Astrocyte (in vitro differentiated cells and primary cell): Measurements from ENCODE around the gene LIMK1. TPM values are rescaled to one million over a fixed set of nuclear protein-coding genes. Genes with fewer than 3 reads are reported as not detected.
A peak's percentile ranks its signal among the peaks of the same experiment; 100 is the strongest.

ENCODE experiments used
- DNase-seq: peaks from one replicate; pipeline ENCODE4 v3.0.0-alpha.2; 2010; ENCODE audit warnings: low read depth
- FAIRE-seq: peaks from 2 replicates; lab custom pipeline; 2011; peaks lifted over from hg19 to GRCh38; lab: Jason Lieb, UNC
- H2AFZ ChIP-seq: 2 replicates; pipeline ENCODE4 v1.6.0; 2012; ENCODE audit warnings: low read depth, low read length, inconsistent platforms
- H3K27ac ChIP-seq: 2 replicates; pipeline ENCODE4 v1.5.1; 2011; ENCODE audit warnings: low read depth, low read length, inconsistent platforms
- H3K27me3 ChIP-seq: 2 replicates; pipeline ENCODE4 v1.6.0; 2011; ENCODE audit warnings: low read length, inconsistent platforms; ENCODE audit not compliant: insufficient read depth
- H3K36me3 ChIP-seq: 2 replicates; pipeline ENCODE4 v1.5.1; 2011; ENCODE audit warnings: low read length, inconsistent platforms; ENCODE audit not compliant: insufficient read depth
- H3K4me1 ChIP-seq: 2 replicates; pipeline ENCODE4 v1.5.1; 2011; ENCODE audit warnings: low read length, inconsistent platforms; ENCODE audit not compliant: insufficient read depth
- H3K4me2 ChIP-seq: 2 replicates; pipeline ENCODE4 v1.6.0; 2012; ENCODE audit warnings: low read length, inconsistent platforms
- H3K4me3 ChIP-seq: 2 replicates; pipeline ENCODE4 v1.5.1; 2011; ENCODE audit warnings: low read depth, mild to moderate bottlenecking, low read length, inconsistent platforms; ENCODE audit not compliant: insufficient read depth
- H3K79me2 ChIP-seq: 2 replicates; pipeline ENCODE4 v1.6.0; 2012; ENCODE audit warnings: mild to moderate bottlenecking, low read length, inconsistent platforms; ENCODE audit not compliant: insufficient read depth
- H3K9ac ChIP-seq: 2 replicates; pipeline ENCODE4 v1.6.0; 2012; ENCODE audit warnings: mild to moderate bottlenecking, low read length, inconsistent platforms
- H3K9me3 ChIP-seq: 2 replicates; pipeline ENCODE4 v1.5.1; 2012; ENCODE audit warnings: low read depth, mild to moderate bottlenecking, low read length, inconsistent platforms; ENCODE audit not compliant: insufficient read depth
- H4K20me1 ChIP-seq: 2 replicates; pipeline ENCODE4 v1.6.0; 2012; ENCODE audit warnings: low read length, inconsistent platforms; ENCODE audit not compliant: insufficient read depth
- H3K27ac Mint-ChIP-seq: one replicate; pipeline ENCODE4 v1.8.0; 2021; ENCODE audit warnings: mild to moderate bottlenecking, mixed read lengths; ENCODE audit not compliant: unreplicated experiment
- H3K27me3 Mint-ChIP-seq: one replicate; pipeline ENCODE4 v1.8.0; 2021; ENCODE audit warnings: low read depth, mixed read lengths; ENCODE audit not compliant: unreplicated experiment
- H3K36me3 Mint-ChIP-seq: one replicate; pipeline ENCODE4 v1.8.0; 2021; ENCODE audit warnings: low read depth, mixed read lengths; ENCODE audit not compliant: unreplicated experiment
- H3K4me1 Mint-ChIP-seq: one replicate; pipeline ENCODE4 v1.8.0; 2021; ENCODE audit warnings: low read depth, mixed read lengths; ENCODE audit not compliant: unreplicated experiment
- H3K4me3 Mint-ChIP-seq: one replicate; pipeline ENCODE4 v1.8.0; 2021; ENCODE audit warnings: mild to moderate bottlenecking, moderate library complexity, mixed read lengths; ENCODE audit not compliant: unreplicated experiment
- H3K9me3 Mint-ChIP-seq: one replicate; pipeline ENCODE4 v1.8.0; 2021; ENCODE audit warnings: mild to moderate bottlenecking, mixed read lengths; ENCODE audit not compliant: unreplicated experiment
- CTCF ChIP-seq: IDR thresholded peaks from 2 replicates; pipeline ENCODE4 v1.5.1; 2011; ENCODE audit warnings: low read depth, mild to moderate bottlenecking, inconsistent platforms, low read length, moderate library complexity; ENCODE audit not compliant: insufficient read depth
- EZH2 ChIP-seq: IDR thresholded peaks from 2 replicates; pipeline ENCODE4 v1.6.1; 2012; ENCODE audit warnings: mild to moderate bottlenecking, low read length, inconsistent platforms; ENCODE audit not compliant: insufficient read depth
- total RNA-seq: library from RNA; stranded (reverse); gene quantifications from 2 replicates; pipeline ENCODE4 v1.2.1, GENCODE V29; 2021

Gene LIMK1
- total RNA-seq, 1 donor from 2014 or later: 67.8 TPM

- Mint-ChIP-seq H3K27me3 (peaks cover 5% of the 10 kb centered on the region), H3K27ac (no peak overlapping the region), H3K36me3 (no peaks in the 10 kb centered on the region), H3K9me3 (no peaks in the 10 kb centered on the region), H3K4me1 (no peaks in the 10 kb centered on the region), H3K4me3 (no peak overlapping the region)
- no peaks in the 10 kb centered on the region for H3K27me3 ChIP-seq
- no peak for FAIRE-seq
- no peaks in the 10 kb centered on the region for H3K79me2 ChIP-seq
- no peaks in the 10 kb centered on the region for H3K9me3 ChIP-seq
- H3K4me3 ChIP-seq: no peak overlapping the region
- H3K27ac ChIP-seq: no peak overlapping the region
- no peaks in the 10 kb centered on the region for H3K36me3 ChIP-seq
- no peak for DNase-seq
- H3K9ac ChIP-seq: no peak overlapping the region
- peaks cover 5% of the 10 kb centered on the region for H3K4me1 ChIP-seq
- TF ChIP-seq EZH2 (no peak), CTCF (no peak)
- H3K4me2 ChIP-seq: no peak overlapping the region
- no peaks in the 10 kb centered on the region for H4K20me1 ChIP-seq
- no peak overlapping the region for H2AFZ ChIP-seq
These were observed 58.1 kb downstream of the LIMK1 start for GRCh38 chr7:74141705-74142104.

- H3K27me3 Mint-ChIP-seq: peaks cover 5% of the 10 kb centered on the region
- H3K4me1 Mint-ChIP-seq: no peaks in the 10 kb centered on the region
- Histone ChIP-seq H2AFZ (peak overlapping the region; percentile 11), H3K9ac (no peak overlapping the region), H3K79me2 (no peaks in the 10 kb centered on the region), H3K4me2 (no peak overlapping the region), H3K27me3 (no peaks in the 10 kb centered on the region), H3K9me3 (no peaks in the 10 kb centered on the region), H3K27ac (no peak overlapping the region), H3K4me3 (no peak overlapping the region), H4K20me1 (no peaks in the 10 kb centered on the region), H3K36me3 (no peaks in the 10 kb centered on the region), H3K4me1 (peaks cover 5% of the 10 kb centered on the region)
- no peak overlapping the region for H3K4me3 Mint-ChIP-seq
- H3K36me3 Mint-ChIP-seq: no peaks in the 10 kb centered on the region
- FAIRE-seq: no peak
- DNase-seq: no peak
- no peak overlapping the region for H3K27ac Mint-ChIP-seq
- no peaks in the 10 kb centered on the region for H3K9me3 Mint-ChIP-seq
- TF ChIP-seq EZH2 (no peak), CTCF (no peak)
These were observed 59.8 kb downstream of the LIMK1 start for GRCh38 chr7:74143383-74143782.

GRCh38 chr7:74148491-74148890, 64.9 kb downstream of the LIMK1 start:
- no peak overlapping the region for H3K27ac ChIP-seq
- FAIRE-seq (no peak), DNase-seq (no peak)
- no peaks in the 10 kb centered on the region for H3K4me1 ChIP-seq
- H3K4me2 ChIP-seq: no peak overlapping the region
- no peak overlapping the region for H3K9ac ChIP-seq
- H4K20me1 ChIP-seq: no peaks in the 10 kb centered on the region
- H2AFZ ChIP-seq: no peak overlapping the region
- no peaks in the 10 kb centered on the region for H3K36me3 Mint-ChIP-seq
- H3K4me1 Mint-ChIP-seq: no peaks in the 10 kb centered on the region
- no peaks in the 10 kb centered on the region for H3K79me2 ChIP-seq
- H3K36me3 ChIP-seq: no peaks in the 10 kb centered on the region
- H3K4me3 ChIP-seq: no peak overlapping the region
- H3K27me3 ChIP-seq: no peaks in the 10 kb centered on the region
- H3K4me3 Mint-ChIP-seq: no peak overlapping the region
- H3K9me3 ChIP-seq: no peaks in the 10 kb centered on the region
- no peak overlapping the region for H3K27ac Mint-ChIP-seq
- H3K27me3 Mint-ChIP-seq: peaks cover 2% of the 10 kb centered on the region
- TF ChIP-seq EZH2: no peak
- TF ChIP-seq CTCF: no peak
- H3K9me3 Mint-ChIP-seq: no peaks in the 10 kb centered on the region
